ENCODE measurements around the gene YBX1.
A peak's percentile ranks its signal among the peaks of the same experiment; 100 is the strongest.

YBX1 gene

GRCh38 chr1:42681741-42682483, at the start of gene YBX1:
Gene YBX1 (plus strand): TSS chr1:42682418. CDS start chr1:42682566, 148 bp downstream.
- peak within 1 kb of the TSS; percentile 71 for H3K4me3 ChIP-seq (ENCODE audit: low read depth, low read length)
- TF ChIP-seq CTCF (IDR thresholded peaks at IDR 0.05; ENCODE audit: borderline replicate concordance, insufficient read depth, low read depth, low read length) = no peak

- no peak for TF ChIP-seq CTCF (IDR thresholded peaks at IDR 0.05; ENCODE audit: borderline replicate concordance, insufficient read depth, low read depth, low read length)
- no peak overlapping the region for H3K4me3 ChIP-seq (ENCODE audit: low read depth, low read length)
Measured at GRCh38 chr1:42639116-42639515, 43.1 kb upstream of the YBX1 start.

- H3K4me3 ChIP-seq (ENCODE audit: low read depth, low read length) = no peak overlapping the region
Measured at GRCh38 chr1:42646056-42646455, 36.2 kb upstream of the YBX1 start.

GRCh38 chr1:42657201-42657600, 25.0 kb upstream of the YBX1 start:
- H3K4me3 ChIP-seq (ENCODE audit: low read depth, low read length) = no peak overlapping the region
- TF ChIP-seq CTCF (IDR thresholded peaks at IDR 0.05; ENCODE audit: borderline replicate concordance, insufficient read depth, low read depth, low read length) = no peak

More at GRCh38 chr1:42646056-42646455, 36.2 kb upstream of the YBX1 start:
- TF ChIP-seq CTCF (IDR thresholded peaks at IDR 0.05; ENCODE audit: borderline replicate concordance, insufficient read depth, low read depth, low read length) = no peak

- peak within 1 kb of the TSS; percentile 62 for H3K4me3 ChIP-seq (ENCODE audit: low read depth, low read length)
- TF ChIP-seq CTCF (IDR thresholded peaks at IDR 0.05; ENCODE audit: borderline replicate concordance, insufficient read depth, low read depth, low read length) = no peak
Measured at GRCh38 chr1:42657981-42658876, 24.0 kb upstream of the YBX1 start, which contains the start of gene PPIH. Gene PPIH (plus strand): TSS chr1:42658423. CDS start chr1:42658447, 24 bp downstream.

- no peak for TF ChIP-seq CTCF (IDR thresholded peaks at IDR 0.05; ENCODE audit: borderline replicate concordance, insufficient read depth, low read depth, low read length)
- H3K4me3 ChIP-seq (ENCODE audit: low read depth, low read length) = peak overlapping the region; percentile 62
Measured at GRCh38 chr1:42658877-42659337, 23.3 kb upstream of the YBX1 start.
